Keratinocyte (primary cell): ENCODE measurements around the gene DMD.

Experiments
- EZH2 ChIP-seq: IDR thresholded peaks from one replicate; pipeline ENCODE4 v1.6.1; 2012; ENCODE audit warnings: inconsistent platforms, mild to moderate bottlenecking, low read length, moderate library complexity
- TF ChIP-seq, protein P1 (sequence below), 3 experiments: IDR thresholded peaks in 1 of 3; conservative IDR thresholded peaks in 1 of 3; optimal IDR thresholded peaks in 1 of 3; 2 replicates in 2 of 3; 3 replicates in 1 of 3; pipeline versions ENCODE3 to v1.5.1; 2011; ENCODE audit warnings: low read length in 3 of 3, mild to moderate bottlenecking in 3 of 3, moderate library complexity in 2 of 3, control low read depth in 1 of 3, inconsistent platforms in 1 of 3; ENCODE audit not compliant: insufficient read depth in 2 of 3; ENCODE audit errors: extremely low read depth in 1 of 3

DNA sequence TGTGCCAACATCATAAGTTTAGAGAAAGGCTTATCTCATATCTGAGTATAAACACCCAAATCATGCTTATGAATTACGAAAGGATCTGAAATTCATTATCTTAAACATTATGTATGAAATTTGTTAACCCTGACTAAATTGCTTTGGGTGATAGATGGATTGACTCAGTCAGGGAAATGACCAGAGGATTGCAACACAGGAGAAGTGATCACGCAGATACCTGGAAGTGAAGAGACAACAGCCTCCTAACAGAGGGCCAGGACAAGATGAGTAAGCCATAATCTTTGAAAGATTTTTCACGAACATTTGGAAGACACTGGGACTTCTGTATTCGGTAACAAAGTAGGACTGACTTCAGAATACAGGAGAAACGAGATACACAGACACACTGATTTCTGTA, 363.4 kb downstream of the DMD start:
- TF ChIP-seq EZH2 = no peak
- TF ChIP-seq, protein P1, sequence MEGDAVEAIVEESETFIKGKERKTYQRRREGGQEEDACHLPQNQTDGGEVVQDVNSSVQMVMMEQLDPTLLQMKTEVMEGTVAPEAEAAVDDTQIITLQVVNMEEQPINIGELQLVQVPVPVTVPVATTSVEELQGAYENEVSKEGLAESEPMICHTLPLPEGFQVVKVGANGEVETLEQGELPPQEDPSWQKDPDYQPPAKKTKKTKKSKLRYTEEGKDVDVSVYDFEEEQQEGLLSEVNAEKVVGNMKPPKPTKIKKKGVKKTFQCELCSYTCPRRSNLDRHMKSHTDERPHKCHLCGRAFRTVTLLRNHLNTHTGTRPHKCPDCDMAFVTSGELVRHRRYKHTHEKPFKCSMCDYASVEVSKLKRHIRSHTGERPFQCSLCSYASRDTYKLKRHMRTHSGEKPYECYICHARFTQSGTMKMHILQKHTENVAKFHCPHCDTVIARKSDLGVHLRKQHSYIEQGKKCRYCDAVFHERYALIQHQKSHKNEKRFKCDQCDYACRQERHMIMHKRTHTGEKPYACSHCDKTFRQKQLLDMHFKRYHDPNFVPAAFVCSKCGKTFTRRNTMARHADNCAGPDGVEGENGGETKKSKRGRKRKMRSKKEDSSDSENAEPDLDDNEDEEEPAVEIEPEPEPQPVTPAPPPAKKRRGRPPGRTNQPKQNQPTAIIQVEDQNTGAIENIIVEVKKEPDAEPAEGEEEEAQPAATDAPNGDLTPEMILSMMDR (optimal IDR thresholded peaks at IDR 0.05 in 1 of 3, IDR thresholded peaks at IDR 0.05 in 1 of 3, conservative IDR thresholded peaks at IDR 0.05 in 1 of 3; ENCODE audit: extremely low read depth in 1 of 3, insufficient read depth in 2 of 3, low read length in 3 of 3) = no peak
